IMR-90 (cell line): ENCODE results near the gene ISX. TPM values are rescaled to one million over a fixed set of nuclear protein-coding genes. Genes with fewer than 3 reads are reported as not detected.

Experiments
- ATAC-seq: fragments of 200-7000 bp; cut with Tn5 transposase; 2 replicates; pipeline ENCODE4 v1.9.1; 2020; ENCODE audit warnings: low read depth, mild to moderate bottlenecking, moderate library complexity
- BruUV-seq: library from RNA; stranded (reverse); fragments of 400-500 nt; replicated peaks from 2 replicates; lab custom pipeline; 2021; lab: Mats Ljungman, UMichigan
- CTCF ChIA-PET: fragments of 300-600 bp; formaldehyde crosslinking; extraction: SDS; loops from one replicate; lab custom pipeline; 2021; ENCODE audit warnings: antibody characterized with exemption; lab: Yijun Ruan, JAX
- POLR2A ChIA-PET: fragments of 300-600 bp; sonication (Branson Sonifier 250); formaldehyde crosslinking; loops from one replicate; lab custom pipeline; 2022; ENCODE audit warnings: antibody characterized with exemption; ENCODE audit not compliant: unreplicated experiment; lab: Charles Lee
- DNase-seq: peaks from one replicate; pipeline ENCODE4 v3.0.0; 2013
- H2AFZ ChIP-seq: replicated peaks from 2 replicates; pipeline ENCODE3; 2013; ENCODE audit warnings: low read length, mild to moderate bottlenecking; ENCODE audit not compliant: poor library complexity
- H2AK5ac ChIP-seq: 2 replicates; pipeline ENCODE4 v1.6.1; 2013; ENCODE audit warnings: low read depth, low read length, inconsistent platforms
- H2AK9ac ChIP-seq: replicated peaks from 2 replicates; pipeline ENCODE3; 2013; ENCODE audit warnings: mild to moderate bottlenecking, low read depth, low read length, moderate library complexity; ENCODE audit not compliant: poor library complexity
- H2BK120ac ChIP-seq: 2 replicates; pipeline ENCODE4 v1.6.1; 2013; ENCODE audit warnings: low read depth, low read length, inconsistent platforms
- H2BK15ac ChIP-seq: 3 replicates; pipeline ENCODE4 v1.6.1; 2013; ENCODE audit warnings: low read depth, low read length, inconsistent platforms
- H2BK20ac ChIP-seq: 2 replicates; pipeline ENCODE4 v1.6.1; 2013; ENCODE audit warnings: low read depth, mild to moderate bottlenecking, inconsistent platforms, low read length, moderate library complexity
- H2BK5ac ChIP-seq: 2 replicates; pipeline ENCODE4 v1.6.1; 2013; ENCODE audit warnings: mild to moderate bottlenecking, low read depth, low read length, inconsistent platforms; ENCODE audit not compliant: poor library complexity, severe bottlenecking
- H3K14ac ChIP-seq: replicated peaks from 2 replicates; pipeline ENCODE4 v1.6.1; 2013; ENCODE audit warnings: low read depth, low read length, inconsistent platforms
- H3K18ac ChIP-seq: 2 replicates; pipeline ENCODE4 v1.6.1; 2013; ENCODE audit warnings: low read depth, low read length, control low read depth
- H3K23ac ChIP-seq: 2 replicates; pipeline ENCODE4 v1.6.1; 2013; ENCODE audit warnings: low read depth, low read length, inconsistent platforms
- H3K27ac ChIP-seq: 2 replicates; pipeline ENCODE4 v1.5.1; 2013; ENCODE audit warnings: mild to moderate bottlenecking, control low read depth, low read length; ENCODE audit not compliant: insufficient read depth
- H3K27me3 ChIP-seq: 2 replicates; pipeline ENCODE4 v1.6.1; 2013; ENCODE audit warnings: low read length; ENCODE audit not compliant: control insufficient read depth, insufficient read depth
- H3K36me3 ChIP-seq: 2 replicates; pipeline ENCODE4 v1.6.1; 2013; ENCODE audit warnings: low read length, mixed read lengths; ENCODE audit not compliant: control insufficient read depth, insufficient read depth
- H3K4ac ChIP-seq: 2 replicates; pipeline ENCODE4 v1.6.1; 2013; ENCODE audit warnings: low read depth, low read length, inconsistent platforms
- H3K4me1 ChIP-seq: 2 replicates; pipeline ENCODE4 v1.6.1; 2013; ENCODE audit warnings: low read length, mixed read lengths; ENCODE audit not compliant: control insufficient read depth, insufficient read depth
- H3K4me2 ChIP-seq: 2 replicates; pipeline ENCODE4 v1.6.1; 2013; ENCODE audit warnings: low read depth, mild to moderate bottlenecking, control low read depth, low read length, moderate library complexity
- H3K4me3 ChIP-seq: 2 replicates; pipeline ENCODE4 v1.5.1; 2013; ENCODE audit warnings: low read depth, mild to moderate bottlenecking, control low read depth, low read length, moderate library complexity; ENCODE audit not compliant: insufficient read depth
- H3K56ac ChIP-seq: 2 replicates; pipeline ENCODE4 v1.6.1; 2013; ENCODE audit warnings: low read length, inconsistent platforms; ENCODE audit not compliant: insufficient read depth; ENCODE audit errors: extremely low read depth
- H3K79me1 ChIP-seq, 2 experiments: 2 replicates each; pipeline ENCODE4 v1.6.1; 2013; ENCODE audit warnings: low read length in 2 of 2, inconsistent platforms in 1 of 2, low read depth in 1 of 2
- H3K9ac ChIP-seq: 2 replicates; pipeline ENCODE4 v1.6.1; 2013; ENCODE audit warnings: low read depth, low read length, control low read depth
- H3K9me1 ChIP-seq: 2 replicates; pipeline ENCODE4 v1.6.1; 2013; ENCODE audit warnings: low read length, inconsistent platforms; ENCODE audit not compliant: insufficient read depth
- H3K9me3 ChIP-seq: 2 replicates; pipeline ENCODE4 v1.6.1; 2013; ENCODE audit warnings: low read length; ENCODE audit not compliant: control insufficient read depth, insufficient read depth
- H4K20me1 ChIP-seq: 2 replicates; pipeline ENCODE4 v1.6.1; 2013; ENCODE audit warnings: low read length, inconsistent platforms; ENCODE audit not compliant: insufficient read depth
- H4K5ac ChIP-seq: 2 replicates; pipeline ENCODE4 v1.6.1; 2013; ENCODE audit warnings: mild to moderate bottlenecking, low read depth, low read length, control low read depth
- H4K8ac ChIP-seq, 2 experiments: 2 replicates each; pipeline ENCODE4 v1.6.1; 2013; ENCODE audit warnings: low read depth in 2 of 2, low read length in 2 of 2, control low read depth in 1 of 2, inconsistent platforms in 1 of 2
- H4K91ac ChIP-seq: 2 replicates; pipeline ENCODE4 v1.6.1; 2013; ENCODE audit warnings: low read depth, low read length, inconsistent platforms; ENCODE audit not compliant: insufficient read depth
- MAFK ChIP-seq: IDR thresholded peaks from 2 replicates; pipeline ENCODE4 v1.6.1; 2012; ENCODE audit warnings: low read depth, low read length, improper control_type of control experiment
- WGBS, 2 experiments: methylation state at CpG; one replicate each; pipeline versions ENCODE4 v1.1.5 to v1.1.7; 2013; ENCODE audit warnings: missing lambda C conversion rate in 2 of 2; ENCODE audit not compliant: insufficient read length in 1 of 2; ENCODE audit errors: extremely low coverage in 2 of 2; 5-methylcytosine and 5-hydroxymethylcytosine counted together
- dilution Hi-C: fragments of 300-500 bp; cut with HindIII; formaldehyde crosslinking; loops from one replicate; pipeline ENCODE4 v1.14.3; 2018; ENCODE audit warnings: low sequenced_read_pairs; ENCODE audit not compliant: unreplicated experiment
- in situ Hi-C: fragments of 300-500 bp; cut with MboI; formaldehyde crosslinking; loops from 3 replicates; pipeline ENCODE4 v1.14.3; 2019; ENCODE audit warnings: low sequenced_read_pairs, inconsistent platforms, mixed read lengths
- intact Hi-C: fragments of 100-400 bp; cut with micrococcal nuclease; formaldehyde crosslinking; loops from 2 replicates; pipeline ENCODE4 v1.10.0; 2022
- polyA plus RNA-seq, 3 experiments: library from polyadenylated mRNA; depleted of rRNA; stranded (reverse); fragments of >200 nt; gene quantifications; 2 replicates each; pipeline ENCODE4 v1.2.3, GENCODE V29; 2012; ENCODE audit warnings: low replicate concordance in 1 of 3
- total RNA-seq: library from RNA; depleted of rRNA; stranded (reverse); fragments of >200 nt; gene quantifications from 2 replicates; pipeline ENCODE4 v1.2.3, GENCODE V29; 2012

ISX gene
- total and polyA plus RNA-seq, 2 of the 4 experiments (the other 2 are of a cell fraction) = not detected

DNA sequence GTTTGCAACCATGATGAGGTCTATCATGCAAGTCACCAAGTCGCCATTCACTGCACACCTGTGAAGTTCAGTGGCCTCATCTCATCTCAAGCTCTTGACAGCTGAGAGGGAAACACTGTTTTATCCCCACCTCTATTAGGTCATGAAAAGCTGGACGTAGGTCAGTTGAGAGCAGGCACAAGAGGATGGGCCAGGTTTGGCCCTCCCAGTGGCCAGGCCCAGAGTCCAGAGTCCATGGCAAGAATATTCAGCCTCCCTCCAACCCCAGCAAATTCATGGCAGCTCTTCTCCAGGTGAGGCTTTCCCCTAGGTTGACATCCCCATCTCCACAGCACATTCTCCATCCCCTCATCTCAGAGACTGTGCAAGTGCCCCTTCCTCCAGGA lies 22.0 kb upstream of the ISX start:
- Histone ChIP-seq H2AK5ac (no peak overlapping the region), H3K36me3 (no peaks in the 10 kb centered on the region), H3K56ac (no peak overlapping the region), H3K27ac (no peak overlapping the region), H2AK9ac (no peak overlapping the region), H4K91ac (no peak overlapping the region), H3K18ac (no peak overlapping the region), H3K4me1 (no peaks in the 10 kb centered on the region), H2BK120ac (no peak overlapping the region), H4K5ac (no peak overlapping the region), H3K14ac (no peak overlapping the region), H3K9ac (no peak overlapping the region), H2BK15ac (no peak overlapping the region), H2BK20ac (no peak overlapping the region), H2AFZ (no peak overlapping the region), H3K23ac (no peak overlapping the region), H3K79me1 (no peaks in the 10 kb centered on the region), H3K4ac (no peak overlapping the region), H3K9me3 (peaks cover 21% of the 10 kb centered on the region), H3K9me1 (no peaks in the 10 kb centered on the region), H3K4me3 (no peak overlapping the region), H4K20me1 (no peaks in the 10 kb centered on the region), H3K4me2 (no peak overlapping the region), H3K27me3 (no peaks in the 10 kb centered on the region), H4K8ac (no peak overlapping the region), H2BK5ac (no peak overlapping the region)
- 86% methylated on average over 1 of the region's 2 CpGs; no CpG with 5 or more reads in 1 of the 2 experiments for WGBS, 2 experiments
- BruUV-seq = no TSS peak
- POLR2A ChIA-PET = no interaction called here
- ATAC-seq = no peak
- DNase-seq = no peak
- dilution Hi-C loops = no loop called here
- intact Hi-C loops = no loop called here
- TF ChIP-seq MAFK = no peak
- CTCF ChIA-PET = interaction anchor here (0.6 kb wide), 1 partner anchor 9 kb away, joined by 3 read pairs; no protein-coding TSS in a partner anchor
- in situ Hi-C loops = no loop called here
